Activated CD8-positive, alpha-beta memory T cell treated with anti-CD3 and anti-CD28 coated beads for 36 hours (primary cell): ENCODE measurements around the gene COPS7A. TPM values are rescaled to one million over a fixed set of nuclear protein-coding genes. Genes with fewer than 3 reads are reported as not detected.
"Not testable (repeated sequence)": the region's sequence is repeated elsewhere in the genome, so short reads cannot be mapped to it uniquely, and the experiment has no call there.

ENCODE experiments used
- CTCF ChIA-PET: fragments of 350-600 bp; sonication (Branson Sonifier 250); formaldehyde crosslinking; loops from one replicate; lab custom pipeline; 2021; ENCODE audit warnings: antibody characterized with exemption; lab: Charles Lee
- POLR2A ChIA-PET: fragments of 350-600 bp; sonication (Branson Sonifier 250); formaldehyde crosslinking; loops from one replicate; lab custom pipeline; 2021; ENCODE audit warnings: antibody characterized with exemption; lab: Charles Lee
- total RNA-seq, 2 experiments: library from RNA; stranded (reverse); gene quantifications; one replicate each; pipeline ENCODE4 v1.2.3, GENCODE V29; 2021

The COPS7A gene
- total RNA-seq, 2 experiments from 2014 or later, result 43.5 to 46.1 TPM

DNA sequence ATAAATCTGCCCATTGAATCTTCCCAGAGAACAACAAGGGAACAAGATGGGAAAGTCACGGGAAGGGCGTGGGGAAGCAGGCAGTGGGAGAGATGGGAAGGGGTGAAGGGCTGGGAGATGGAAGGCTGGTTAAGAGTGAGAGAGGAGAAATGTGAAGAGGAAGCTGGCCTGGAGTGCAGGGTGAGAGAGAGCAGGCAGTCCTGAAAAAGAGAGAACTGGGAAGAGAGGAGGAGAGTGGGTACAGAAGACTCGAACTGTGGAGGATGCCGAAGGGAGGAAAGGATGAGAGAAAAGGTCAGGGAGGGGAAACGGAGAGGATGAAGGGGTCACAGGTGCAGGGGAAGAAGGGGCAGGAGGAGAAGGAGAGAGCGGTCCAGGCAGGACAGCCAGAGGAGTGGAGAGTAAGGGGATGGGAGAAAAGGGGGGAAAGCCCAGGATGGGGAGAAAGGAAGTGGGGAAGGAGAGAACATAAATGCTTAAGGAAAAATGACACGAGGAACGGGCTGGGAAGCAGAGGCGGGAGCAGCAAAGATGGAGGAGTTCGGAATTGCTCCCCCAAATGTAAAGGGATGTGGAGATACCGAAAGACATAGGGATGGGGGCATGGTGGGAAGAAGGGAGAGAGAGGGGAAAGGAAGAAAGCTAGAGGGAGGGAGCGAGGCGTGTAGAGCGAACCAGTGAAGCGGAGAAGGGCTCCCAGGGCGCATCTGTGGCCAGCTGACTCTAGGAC lies 24.4 kb upstream of the COPS7A start:
- CTCF ChIA-PET, result interaction anchor here (0.6 to 1.0 kb wide), 4 partner anchors 10 to 78 kb away, joined by 3 to 4 read pairs (median 3); no protein-coding TSS in a partner anchor
- POLR2A ChIA-PET, result interaction anchor here (0.5 to 0.9 kb wide), 3 partner anchors 10 to 353 kb away, joined by 3 to 4 read pairs (median 3); partner anchors contain the start of genes P3H3 and ZNF384

DNA sequence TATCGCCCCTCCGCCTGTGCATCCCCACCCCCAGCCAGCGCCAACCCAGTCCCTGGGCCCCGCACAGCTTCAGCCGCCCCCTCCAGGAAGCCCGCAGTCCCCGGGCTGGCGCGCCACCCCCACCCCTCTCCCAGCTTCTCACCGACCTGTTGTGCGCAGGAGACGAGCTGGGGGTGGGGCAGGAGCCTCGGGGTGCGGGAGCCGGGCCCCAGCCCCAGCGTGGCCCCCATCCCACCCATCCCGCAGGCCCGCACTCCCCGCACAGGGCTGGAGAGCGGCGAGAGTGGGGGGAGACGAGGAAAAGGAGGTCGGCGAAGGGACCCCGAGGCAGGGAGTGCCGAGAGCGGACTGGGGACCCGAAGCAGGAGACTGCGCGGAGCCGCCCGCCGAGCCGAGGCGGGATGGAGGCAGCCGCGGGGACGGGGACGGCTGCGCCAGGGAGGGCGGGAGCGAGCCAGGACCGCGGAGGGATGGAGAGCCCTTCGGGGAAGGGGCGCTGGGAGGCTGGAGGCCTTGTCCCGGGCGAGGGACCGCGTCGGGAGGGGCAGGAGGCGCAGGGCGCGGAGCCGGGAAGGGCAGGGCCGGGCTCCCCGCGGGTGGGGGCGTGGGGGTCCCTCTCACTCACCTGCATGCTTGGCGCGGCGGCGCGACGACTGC lies 23.7 kb upstream of the COPS7A start:
- ChIA-PET POLR2A (interaction anchor here (0.5 to 0.6 kb wide), 2 partner anchors 128 to 354 kb away, joined by 3 read pairs; partner anchors contain the start of gene P3H3), CTCF (interaction anchor here (0.6 to 1.0 kb wide), 4 partner anchors 10 to 79 kb away, joined by 3 to 4 read pairs (median 3); no protein-coding TSS in a partner anchor)

DNA sequence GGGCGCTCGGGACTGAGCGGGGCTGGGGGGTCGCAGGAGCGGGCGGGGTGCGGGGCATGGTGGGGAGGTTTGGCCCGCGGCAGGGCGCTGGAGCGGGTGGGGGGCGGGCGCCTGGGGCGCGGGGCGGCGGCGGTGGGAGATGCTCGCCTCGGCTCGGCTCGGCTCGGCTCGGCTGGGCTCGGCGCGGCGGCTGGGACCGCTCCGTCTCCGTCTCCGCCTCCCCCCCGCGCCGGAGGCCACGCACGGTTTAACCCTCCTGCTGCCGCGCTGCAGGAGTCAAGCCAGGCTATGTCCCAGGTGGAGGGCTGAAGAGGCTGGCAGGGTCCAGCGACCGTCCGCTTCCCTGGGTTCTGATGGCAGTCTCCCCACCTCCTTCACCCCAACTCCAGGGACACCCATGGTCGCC lies 23.2 kb upstream of the COPS7A start, which contains the start of gene PIANP:
TSS of gene PIANP (minus strand) at position 170 of the 406 bp plus-strand sequence. CDS start 2,754 bp downstream, outside the sequence.
- CTCF ChIA-PET, result no interaction called here

GRCh38 chr12:6701078-6701768 lies 22.6 kb upstream of the COPS7A start:
- POLR2A ChIA-PET, result interaction anchor here (1.2 kb wide), 1 partner anchor 12 kb away, joined by 3 read pairs; the partner anchor contains the start of gene ZNF384
- CTCF ChIA-PET, result no interaction called here

More for the DNA sequence above, 23.2 kb upstream of the COPS7A start, which contains the start of gene PIANP:
- POLR2A ChIA-PET, result interaction anchor here (1.2 kb wide), 1 partner anchor 11 kb away, joined by 3 read pairs; the partner anchor contains the start of gene ZNF384

- ChIA-PET POLR2A (no interaction called here), CTCF (no interaction called here)
These were observed 20.2 kb upstream of the COPS7A start for GRCh38 chr12:6703631-6704030.

DNA sequence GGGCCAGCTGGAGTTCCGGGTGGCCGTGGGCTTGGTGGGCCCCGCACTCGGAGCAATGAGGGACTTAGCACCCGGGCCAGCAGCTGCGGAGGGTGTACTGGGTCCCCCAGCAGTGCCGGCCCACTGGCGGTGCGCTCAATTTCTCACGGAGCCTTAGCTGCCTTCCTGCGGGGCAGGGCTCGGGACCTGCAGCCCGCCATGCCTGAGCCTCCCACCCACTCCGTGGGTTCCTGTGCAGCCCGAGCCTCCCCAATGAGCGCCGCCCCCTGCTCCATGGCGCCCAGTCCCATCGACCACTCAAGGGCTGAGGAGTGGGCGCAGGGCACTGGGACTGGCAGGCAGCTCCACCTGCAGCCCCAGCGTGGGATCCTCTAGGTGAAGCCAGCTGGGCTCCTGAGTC lies 15.5 kb upstream of the COPS7A start:
- ChIA-PET POLR2A (interaction anchor here (1.3 kb wide), 1 partner anchor 15 kb away, joined by 8 read pairs; the partner anchor contains the start of gene COPS7A), CTCF (interaction anchor here (0.6 kb wide), 1 partner anchor 51 kb away, joined by 4 read pairs; no protein-coding TSS in a partner anchor)

GRCh38 chr12:6708960-6709394 lies 14.9 kb upstream of the COPS7A start:
- CTCF ChIA-PET, result no interaction called here
- POLR2A ChIA-PET, result interaction anchor here (0.5 to 1.3 kb wide), 3 partner anchors 15 to 145 kb away, joined by 3 to 8 read pairs (median 3); partner anchors contain the start of gene COPS7A

DNA sequence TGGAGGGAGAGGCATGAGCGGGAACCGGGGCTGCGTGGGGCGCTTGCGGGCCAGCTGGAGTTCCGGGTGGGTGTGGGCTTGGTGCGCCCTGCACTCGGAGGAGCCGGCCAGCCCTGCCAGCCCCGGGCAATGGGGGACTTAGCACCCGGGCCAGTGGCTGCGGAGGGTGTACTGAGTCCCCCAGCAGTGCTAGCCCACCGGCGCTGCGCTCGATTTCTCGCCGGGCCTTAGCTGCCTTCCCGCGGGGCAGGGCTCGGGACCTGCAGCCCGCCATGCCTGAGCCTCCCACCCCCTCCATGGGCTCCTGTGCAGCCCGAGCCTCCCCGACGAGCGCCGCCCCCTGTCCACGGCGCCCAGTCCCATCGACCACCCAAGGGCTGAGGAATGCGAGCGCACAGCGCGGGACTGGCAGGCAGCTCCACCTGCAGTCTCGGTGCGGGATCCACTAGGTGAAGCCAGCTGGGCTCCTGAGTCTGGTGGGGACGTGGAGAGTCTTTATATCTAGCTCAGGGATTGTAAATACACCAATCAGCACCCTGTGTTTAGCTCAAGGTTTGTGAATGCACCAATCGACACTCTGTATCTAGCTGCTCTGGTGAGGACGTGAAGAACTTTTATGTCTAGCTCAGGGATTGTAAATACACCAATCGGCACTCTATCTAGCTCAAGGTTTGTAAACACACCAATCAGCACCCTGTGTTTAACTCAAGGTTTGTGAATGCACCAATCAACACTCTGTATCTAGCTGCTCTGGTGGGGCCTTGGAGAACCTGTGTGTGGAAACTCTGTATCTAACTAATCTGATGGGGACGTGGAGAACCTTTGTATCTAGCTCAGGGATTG lies 7.6 kb upstream of the COPS7A start:
- CTCF ChIA-PET, POLR2A ChIA-PET: not testable (repeated sequence)

DNA sequence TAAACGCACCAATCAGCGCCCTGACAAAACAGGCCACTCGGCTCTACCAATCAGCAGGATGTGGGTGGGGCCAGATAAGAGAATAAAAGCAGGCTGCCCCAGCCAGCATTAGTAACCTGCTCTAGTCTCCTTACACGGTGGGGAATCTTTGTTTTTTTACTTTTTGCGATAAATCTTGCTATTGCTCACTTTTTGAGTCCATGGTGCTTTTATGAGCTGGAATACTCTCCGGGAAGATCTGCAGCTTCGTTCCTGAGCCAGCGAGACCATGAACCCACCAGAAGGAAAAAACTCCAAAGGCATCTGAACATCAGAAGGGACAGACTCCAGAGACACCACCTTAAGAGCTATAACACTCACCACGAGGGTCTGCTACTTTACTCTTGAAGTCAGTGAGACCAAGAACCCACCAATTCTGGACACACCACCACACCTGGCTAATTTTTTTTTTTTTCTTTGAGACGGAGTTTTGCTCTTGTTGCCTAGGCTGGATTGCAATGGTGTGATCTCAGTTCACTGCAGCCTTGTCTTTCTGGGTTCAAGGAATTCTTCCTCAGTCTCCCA lies 6.9 kb upstream of the COPS7A start:
- ChIA-PET CTCF (no interaction called here), POLR2A (no interaction called here)

- CTCF ChIA-PET, result interaction anchor here (0.7 to 2.4 kb wide), 5 partner anchors 34 to 103 kb away, joined by 4 to 12 read pairs (median 9); partner anchors contain the start of gene ZNF384
- POLR2A ChIA-PET, result interaction anchor here (1.2 to 2.1 kb wide), 4 partner anchors 14 to 34 kb away, joined by 4 to 52 read pairs (median 18); partner anchors contain the start of genes MLF2 and ZNF384
These were observed 983 bp upstream of the COPS7A start for GRCh38 chr12:6722863-6723262.

DNA sequence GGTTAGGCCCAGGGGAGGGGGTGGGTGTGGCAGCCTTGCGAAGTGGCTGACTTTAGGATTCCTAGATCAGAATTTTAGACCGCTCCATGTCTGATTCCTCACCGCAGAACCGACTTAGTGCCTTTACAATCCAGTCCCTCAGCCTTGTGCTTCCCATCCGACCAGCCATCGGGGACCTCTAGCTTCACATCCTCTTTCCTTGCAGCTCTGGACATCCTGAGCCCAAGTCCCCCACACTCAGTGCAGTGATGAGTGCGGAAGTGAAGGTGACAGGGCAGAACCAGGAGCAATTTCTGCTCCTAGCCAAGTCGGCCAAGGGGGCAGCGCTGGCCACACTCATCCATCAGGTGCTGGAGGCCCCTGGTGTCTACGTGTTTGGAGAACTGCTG lies 557 bp downstream of the COPS7A start:
- CTCF ChIA-PET, result interaction anchor here (0.8 to 2.4 kb wide), 14 partner anchors 29 to 148 kb away, joined by 3 to 19 read pairs (median 4); partner anchors contain the start of genes MLF2, SPSB2 and ZNF384

GRCh38 chr12:6725350-6725749 lies 1.5 kb downstream of the COPS7A start:
- CTCF ChIA-PET, result interaction anchor here (0.8 to 2.3 kb wide), 7 partner anchors 28 to 364 kb away, joined by 3 to 19 read pairs (median 4); partner anchors contain the start of genes MLF2 and SPSB2

More for the DNA sequence above, 557 bp downstream of the COPS7A start:
- POLR2A ChIA-PET, result interaction anchor here (0.6 to 2.1 kb wide), 10 partner anchors 15 to 1212 kb away, joined by 3 to 52 read pairs (median 4); partner anchors contain the start of genes CDCA3, MLF2, USP5 and ZNF384

DNA sequence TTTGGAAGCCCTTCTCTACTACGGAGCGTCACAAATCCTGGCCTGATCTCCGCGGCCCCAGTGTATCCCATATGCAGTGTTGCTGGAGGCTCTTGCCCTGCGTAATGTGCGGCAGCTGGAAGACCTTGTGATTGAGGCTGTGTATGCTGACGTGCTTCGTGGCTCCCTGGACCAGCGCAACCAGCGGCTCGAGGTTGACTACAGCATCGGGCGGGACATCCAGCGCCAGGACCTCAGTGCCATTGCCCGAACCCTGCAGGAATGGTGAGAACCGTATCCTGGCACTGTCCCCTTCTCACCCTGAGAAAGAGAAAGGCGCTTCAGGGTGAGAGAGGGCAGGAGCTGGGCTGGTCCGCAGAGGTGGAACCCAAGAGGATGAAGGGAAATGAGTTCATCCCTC lies 5.3 kb downstream of the COPS7A start:
- POLR2A ChIA-PET, result no interaction called here
- CTCF ChIA-PET, result no interaction called here

More at GRCh38 chr12:6725350-6725749, 1.5 kb downstream of the COPS7A start:
- POLR2A ChIA-PET, result no interaction called here

DNA sequence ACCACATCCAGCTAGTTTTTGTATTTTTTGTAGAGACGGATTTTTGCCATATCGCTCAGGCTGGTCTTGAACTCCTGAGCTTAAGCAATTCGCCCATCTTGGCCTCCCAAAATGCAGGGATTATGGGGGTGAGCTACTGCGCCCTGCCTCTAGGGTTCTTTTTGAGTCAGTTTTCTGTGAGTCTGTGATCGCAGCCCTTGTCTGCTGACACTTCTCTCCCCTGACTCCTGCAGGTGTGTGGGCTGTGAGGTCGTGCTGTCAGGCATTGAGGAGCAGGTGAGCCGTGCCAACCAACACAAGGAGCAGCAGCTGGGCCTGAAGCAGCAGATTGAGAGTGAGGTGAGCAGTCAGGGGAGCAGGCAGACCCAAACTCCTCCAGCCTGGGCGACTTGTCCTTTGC lies 6.3 kb downstream of the COPS7A start:
- CTCF ChIA-PET, result interaction anchor here (1.5 to 2.0 kb wide), 2 partner anchors 23 to 95 kb away, joined by 4 to 6 read pairs; partner anchors contain the start of gene MLF2
- POLR2A ChIA-PET, result no interaction called here

DNA sequence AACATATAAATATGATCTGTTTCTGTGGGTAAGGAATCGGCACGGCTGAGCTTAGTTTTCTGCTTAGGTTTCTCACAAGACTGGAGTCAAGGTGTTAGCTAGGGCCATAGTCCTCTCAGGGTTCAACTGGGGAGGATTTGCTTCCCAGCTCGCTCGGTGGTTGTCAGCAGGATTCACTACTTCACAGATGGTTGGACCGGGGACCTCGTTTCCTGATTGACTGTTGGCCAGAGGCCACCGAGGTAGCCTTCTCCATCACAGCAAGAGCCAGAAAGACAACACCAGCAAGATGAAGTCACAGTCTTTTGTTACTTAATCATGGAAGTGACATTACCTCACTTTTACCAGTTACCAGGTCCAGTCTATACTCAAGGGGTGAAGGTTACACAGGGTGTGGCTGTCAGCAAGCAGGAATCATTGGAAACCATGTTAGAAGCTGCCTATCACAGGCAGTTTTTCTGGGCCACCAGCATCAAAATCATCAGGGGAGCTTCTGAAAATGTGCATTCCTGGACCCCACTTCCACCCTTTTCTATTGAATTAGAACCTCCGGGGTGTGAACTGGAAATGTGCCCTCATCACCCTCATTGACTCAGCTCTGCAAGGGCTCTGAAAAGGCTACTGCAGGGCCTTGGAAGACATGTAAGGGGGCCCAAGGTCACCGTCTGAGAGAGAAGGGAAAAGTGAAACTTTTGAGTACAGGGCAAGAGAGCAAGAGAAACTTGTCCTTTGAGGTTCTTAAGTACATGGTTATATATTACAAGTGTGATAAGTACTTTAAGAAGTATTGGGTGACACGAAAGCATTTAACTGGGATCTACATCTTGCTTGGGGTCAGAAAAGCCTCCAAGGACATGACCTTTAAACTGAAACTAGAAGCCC lies 10.9 kb downstream of the COPS7A start:
- POLR2A ChIA-PET, result interaction anchor here (1.1 kb wide), 1 partner anchor 133 kb away, joined by 3 read pairs; the partner anchor contains the start of gene TPI1

More for the DNA sequence above, 10.9 kb downstream of the COPS7A start:
- CTCF ChIA-PET, result interaction anchor here (0.6 to 0.8 kb wide), 2 partner anchors 30 to 91 kb away, joined by 3 to 4 read pairs; no protein-coding TSS in a partner anchor
